Caco-2 (cell line): ENCODE results near the gene RERE. TPM values are rescaled to one million over a fixed set of nuclear protein-coding genes. Genes with fewer than 3 reads are reported as not detected.

ENCODE experiments used
- BruUV-seq: library from RNA; stranded (reverse); fragments of 400-500 nt; replicated peaks from 2 replicates; lab custom pipeline; 2021; lab: Mats Ljungman, UMichigan
- CTCF ChIA-PET: fragments of 300-600 bp; sonication (Branson Sonifier 250); formaldehyde crosslinking; loops from one replicate; lab custom pipeline; 2022; ENCODE audit warnings: antibody characterized with exemption; lab: Charles Lee
- POLR2A ChIA-PET: fragments of 300-600 bp; sonication (Branson Sonifier 250); formaldehyde crosslinking; loops from one replicate; lab custom pipeline; 2022; ENCODE audit warnings: antibody characterized with exemption; lab: Charles Lee
- DNase-seq, 2 experiments: peaks; one replicate each; pipeline versions ENCODE4 v3.0.0 to v3.0.0-alpha.2; 2020 to 2022
- H3K27me3 ChIP-seq: replicated peaks from 2 replicates; pipeline ENCODE4 v1.6.0; 2011; ENCODE audit warnings: low read length; ENCODE audit not compliant: control insufficient read depth, insufficient read depth
- H3K36me3 ChIP-seq: 2 replicates; pipeline ENCODE4 v1.5.1; 2011; ENCODE audit warnings: low read length; ENCODE audit not compliant: control insufficient read depth, insufficient read depth
- H3K4me1 ChIP-seq: fragments of 250-450 bp; sonication (Bioruptor Pico); 2 replicates; pipeline ENCODE4 v1.5.1; 2020; ENCODE audit warnings: mild to moderate bottlenecking
- H3K4me3 ChIP-seq: 2 replicates; pipeline ENCODE4 v1.5.1; 2011; ENCODE audit warnings: low read depth, mild to moderate bottlenecking, control low read depth, low read length
- H3K9me3 ChIP-seq: fragments of 250-450 bp; sonication (Bioruptor Pico); 2 replicates; pipeline ENCODE4 v1.5.1; 2020; ENCODE audit warnings: mild to moderate bottlenecking, moderate library complexity
- H3K27ac Mint-ChIP-seq: one replicate; pipeline ENCODE4 v1.8.0; 2022; ENCODE audit warnings: mixed read lengths; ENCODE audit not compliant: unreplicated experiment
- H3K27me3 Mint-ChIP-seq: one replicate; pipeline ENCODE4 v1.8.0; 2022; ENCODE audit warnings: mixed read lengths; ENCODE audit not compliant: insufficient read depth, unreplicated experiment
- H3K36me3 Mint-ChIP-seq: one replicate; pipeline ENCODE4 v1.8.0; 2022; ENCODE audit warnings: mild to moderate bottlenecking, mixed read lengths; ENCODE audit not compliant: insufficient read depth, unreplicated experiment
- H3K4me1 Mint-ChIP-seq: one replicate; pipeline ENCODE4 v1.8.0; 2022; ENCODE audit warnings: low read depth, mixed read lengths; ENCODE audit not compliant: unreplicated experiment
- H3K4me3 Mint-ChIP-seq: one replicate; pipeline ENCODE4 v1.8.0; 2022; ENCODE audit warnings: mild to moderate bottlenecking, moderate library complexity, mixed read lengths; ENCODE audit not compliant: unreplicated experiment
- H3K9me3 Mint-ChIP-seq: one replicate; pipeline ENCODE4 v1.8.0; 2022; ENCODE audit warnings: mixed read lengths; ENCODE audit not compliant: unreplicated experiment
- CTCF ChIP-seq, 2 experiments: fragments of 200-600 bp in 1 of 2; IDR thresholded peaks; 1 replicate in 1 of 2; 2 replicates in 1 of 2; pipeline versions ENCODE4 v1.5.1 to v1.8.0; 2011 to 2022; ENCODE audit warnings: antibody characterized with exemption in 1 of 2, control low read depth in 1 of 2, inconsistent platforms in 1 of 2, low read depth in 1 of 2, low read length in 1 of 2, mild to moderate bottlenecking in 1 of 2, moderate library complexity in 1 of 2; ENCODE audit not compliant: insufficient read depth in 1 of 2, severe bottlenecking in 1 of 2, unreplicated experiment in 1 of 2
- intact Hi-C: fragments of 100-400 bp; cut with micrococcal nuclease; formaldehyde crosslinking; loops from one replicate; pipeline ENCODE4 v1.10.0; 2022; ENCODE audit not compliant: unreplicated experiment
- total RNA-seq: library from RNA; stranded (reverse); gene quantifications from 2 replicates; pipeline ENCODE4 v1.2.3, GENCODE V29; 2022

The RERE gene
- total RNA-seq, 1 experiment from 2014 or later = 85.2 TPM

GRCh38 chr1:8702850-8703810, 114.3 kb downstream of the RERE start:
- ChIA-PET POLR2A (interaction anchor here (0.6 to 0.9 kb wide), 3 partner anchors 9 to 153 kb away, joined by 3 to 4 read pairs (median 3); no protein-coding TSS in a partner anchor), CTCF (no interaction called here)
- H3K27ac Mint-ChIP-seq = peak overlapping the region; percentile 89
- H3K36me3 Mint-ChIP-seq = peaks cover 13% of the 10 kb centered on the region
- no peaks in the 10 kb centered on the region for H3K36me3 ChIP-seq
- no peaks in the 10 kb centered on the region for H3K27me3 Mint-ChIP-seq
- peaks cover 63% of the 10 kb centered on the region for H3K4me1 ChIP-seq
- peak in 1 of 2 experiments; percentile 9 for TF ChIP-seq CTCF (IDR thresholded peaks at IDR 0.05; ENCODE audit: insufficient read depth in 1 of 2, low read depth in 1 of 2, low read length in 1 of 2, severe bottlenecking in 1 of 2, unreplicated experiment in 1 of 2)
- no TSS peak for BruUV-seq
- H3K4me3 Mint-ChIP-seq = peak overlapping the region; percentile 86
- DNase-seq = peak; percentile 89 to 93
- intact Hi-C loops = loop anchor here (2.0 to 5.0 kb wide), 4 partner anchors 22 to 281 kb away; no protein-coding TSS in a partner anchor
- H3K9me3 Mint-ChIP-seq = peaks cover under 1% of the 10 kb centered on the region
- peak overlapping the region; percentile 87 for H3K4me3 ChIP-seq
- no peaks in the 10 kb centered on the region for H3K9me3 ChIP-seq
- H3K27me3 ChIP-seq = no peaks in the 10 kb centered on the region
- H3K4me1 Mint-ChIP-seq = peaks cover 32% of the 10 kb centered on the region

DNA sequence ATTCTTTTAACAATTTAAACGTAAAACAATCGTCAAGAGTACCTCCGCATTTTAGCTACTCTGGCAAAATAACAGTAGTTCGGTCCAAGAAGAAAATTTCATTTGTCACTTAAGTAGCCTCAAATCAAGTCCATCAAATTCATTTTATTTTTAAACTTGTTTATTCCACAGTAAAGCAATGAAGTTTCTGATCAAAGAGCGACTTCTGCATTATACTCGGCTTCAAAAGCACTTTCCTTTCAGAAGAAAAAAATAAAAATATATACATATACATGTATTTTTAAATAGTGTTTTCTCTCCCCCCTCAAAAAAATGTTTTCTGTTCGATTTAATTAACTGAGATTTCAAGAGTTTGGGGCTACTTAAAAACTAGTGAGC, 115.0 kb downstream of the RERE start:
- peak overlapping the region; percentile 87 for H3K4me3 ChIP-seq
- ChIA-PET POLR2A (interaction anchor here (0.6 kb wide), 1 partner anchor 152 kb away, joined by 3 read pairs; no protein-coding TSS in a partner anchor), CTCF (no interaction called here)
- Mint-ChIP-seq H3K36me3 (peaks cover 13% of the 10 kb centered on the region), H3K27ac (peak overlapping the region; percentile 89), H3K9me3 (no peaks in the 10 kb centered on the region), H3K4me3 (peak overlapping the region; percentile 86), H3K27me3 (no peaks in the 10 kb centered on the region), H3K4me1 (peaks cover 31% of the 10 kb centered on the region)
- H3K27me3 ChIP-seq = no peaks in the 10 kb centered on the region
- no peak for TF ChIP-seq CTCF (IDR thresholded peaks at IDR 0.05; ENCODE audit: insufficient read depth in 1 of 2, low read depth in 1 of 2, low read length in 1 of 2, severe bottlenecking in 1 of 2, unreplicated experiment in 1 of 2)
- H3K4me1 ChIP-seq = peaks cover 56% of the 10 kb centered on the region
- H3K36me3 ChIP-seq = no peaks in the 10 kb centered on the region
- no peaks in the 10 kb centered on the region for H3K9me3 ChIP-seq
- intact Hi-C loops = loop anchor here (2.0 to 5.0 kb wide), 4 partner anchors 22 to 280 kb away; no protein-coding TSS in a partner anchor
- BruUV-seq = TSS peak; percentile 48
- no peak for DNase-seq

GRCh38 chr1:8701794-8702471, 115.5 kb downstream of the RERE start:
- DNase-seq = peak; percentile 64 to 76
- Histone ChIP-seq H3K9me3 (no peaks in the 10 kb centered on the region), H3K4me3 (peak overlapping the region; percentile 87), H3K36me3 (no peaks in the 10 kb centered on the region), H3K27me3 (no peaks in the 10 kb centered on the region), H3K4me1 (peaks cover 51% of the 10 kb centered on the region)
- Mint-ChIP-seq H3K27ac (peak overlapping the region; percentile 89), H3K36me3 (peaks cover 13% of the 10 kb centered on the region), H3K4me1 (peaks cover 25% of the 10 kb centered on the region), H3K27me3 (no peaks in the 10 kb centered on the region), H3K4me3 (peak overlapping the region; percentile 86), H3K9me3 (no peaks in the 10 kb centered on the region)
- intact Hi-C loops = loop anchor here (2.0 to 5.0 kb wide), 4 partner anchors 21 to 280 kb away; no protein-coding TSS in a partner anchor
- no peak for TF ChIP-seq CTCF (IDR thresholded peaks at IDR 0.05; ENCODE audit: insufficient read depth in 1 of 2, low read depth in 1 of 2, low read length in 1 of 2, severe bottlenecking in 1 of 2, unreplicated experiment in 1 of 2)
- CTCF ChIA-PET = no interaction called here
- POLR2A ChIA-PET = no interaction called here
- no TSS peak for BruUV-seq
